GM23338 (cell line): ENCODE results near the gene NFX1. TPM values are rescaled to one million over a fixed set of nuclear protein-coding genes. Genes with fewer than 3 reads are reported as not detected.

Source experiments
- ATAC-seq: fragments of 200-7000 bp; cut with Tn5 transposase; 3 replicates; pipeline ENCODE4 v1.9.1; 2020
- DNase-seq: peaks from one replicate; pipeline ENCODE4 v3.0.0-alpha.2; 2015; ENCODE audit warnings: low spot score
- H2AFZ ChIP-seq: fragments of 200-600 bp; sonication (generic); 2 replicates; pipeline ENCODE4 v1.8.0; 2016; ENCODE audit warnings: antibody characterized with exemption, mild to moderate bottlenecking, moderate library complexity
- H3F3A ChIP-seq: fragments of 200-600 bp; sonication (generic); replicated peaks from 2 replicates; pipeline ENCODE4 v1.8.0; 2017; ENCODE audit warnings: antibody characterized with exemption, mixed run types, low read depth
- H3K27ac ChIP-seq: fragments of 200-600 bp; sonication (generic); 2 replicates; pipeline ENCODE4 v1.6.1; 2016; ENCODE audit warnings: low read depth
- H3K27me3 ChIP-seq: fragments of 200-600 bp; sonication (generic); 2 replicates; pipeline ENCODE4 v1.8.0; 2016; ENCODE audit warnings: mild to moderate bottlenecking, mixed run types, moderate library complexity; ENCODE audit not compliant: insufficient read depth
- H3K36me3 ChIP-seq: fragments of 200-600 bp; sonication (generic); 2 replicates; pipeline ENCODE4 v1.8.0; 2016; ENCODE audit warnings: mild to moderate bottlenecking; ENCODE audit not compliant: insufficient read depth
- H3K4me1 ChIP-seq: fragments of 200-600 bp; sonication (generic); 2 replicates; pipeline ENCODE4 v1.8.0; 2016; ENCODE audit warnings: mild to moderate bottlenecking, moderate library complexity; ENCODE audit not compliant: insufficient read depth
- H3K4me2 ChIP-seq: fragments of 200-600 bp; sonication (generic); 2 replicates; pipeline ENCODE4 v1.7.1; 2017; ENCODE audit warnings: mixed run types
- H3K4me3 ChIP-seq: fragments of 200-600 bp; sonication (generic); 2 replicates; pipeline ENCODE4 v1.6.1; 2016; ENCODE audit warnings: mixed run types
- H3K79me2 ChIP-seq: fragments of 200-600 bp; sonication (generic); replicated peaks from 2 replicates; pipeline ENCODE4 v1.8.0; 2017; ENCODE audit warnings: mild to moderate bottlenecking; ENCODE audit not compliant: insufficient read depth
- H3K9me2 ChIP-seq: fragments of 200-600 bp; sonication (generic); 2 replicates; pipeline ENCODE4 v1.8.0; 2017; ENCODE audit not compliant: insufficient read depth
- H4K20me1 ChIP-seq: fragments of 200-600 bp; sonication (generic); replicated peaks from 2 replicates; pipeline ENCODE4 v1.8.0; 2017; ENCODE audit warnings: mild to moderate bottlenecking; ENCODE audit not compliant: insufficient read depth
- H3K27ac Mint-ChIP-seq: 2 replicates; pipeline ENCODE4 v1.8.0; 2020; ENCODE audit warnings: inconsistent platforms, mild to moderate bottlenecking, moderate library complexity, mixed read lengths
- H3K27me3 Mint-ChIP-seq: 3 replicates; pipeline ENCODE4 v1.8.0; 2022; ENCODE audit warnings: low read depth, mild to moderate bottlenecking, moderate library complexity, mixed read lengths, inconsistent platforms; ENCODE audit not compliant: insufficient read depth, poor library complexity
- H3K36me3 Mint-ChIP-seq: 3 replicates; pipeline ENCODE4 v1.8.0; 2021; ENCODE audit warnings: low read depth, mild to moderate bottlenecking, inconsistent platforms, moderate library complexity, mixed read lengths
- H3K4me1 Mint-ChIP-seq: 3 replicates; pipeline ENCODE4 v1.8.0; 2020; ENCODE audit warnings: mild to moderate bottlenecking, inconsistent platforms, mixed read lengths
- H3K4me3 Mint-ChIP-seq: 3 replicates; pipeline ENCODE4 v1.8.0; 2021; ENCODE audit warnings: moderate library complexity, mild to moderate bottlenecking, inconsistent platforms, mixed read lengths
- H3K9me3 Mint-ChIP-seq: 3 replicates; pipeline ENCODE4 v1.8.0; 2020; ENCODE audit warnings: moderate library complexity, mild to moderate bottlenecking, inconsistent platforms, mixed read lengths
- CREB1 ChIP-seq: fragments of 250-450 bp; sonication (Bioruptor Pico); IDR thresholded peaks from 2 replicates; pipeline ENCODE4 v1.5.0; 2020; ENCODE audit warnings: low read depth, mild to moderate bottlenecking, moderate library complexity
- CTCF ChIP-seq, 2 experiments: fragments of 200-600 bp in 1 of 2; sonication (generic) in 1 of 2; conservative IDR thresholded peaks; 2 replicates each; pipeline versions ENCODE4 v1.5.1 to v1.6.1; 2016 to 2017; ENCODE audit warnings: antibody characterized with exemption in 2 of 2, low read depth in 2 of 2, mild to moderate bottlenecking in 2 of 2, moderate library complexity in 1 of 2
- EZH2 ChIP-seq: fragments of 200-600 bp; sonication (generic); IDR thresholded peaks from one replicate; pipeline ENCODE4 v1.8.0; 2017; ENCODE audit warnings: antibody characterized with exemption, mild to moderate bottlenecking, low read depth; ENCODE audit not compliant: unreplicated experiment
- EZH2phosphoT487 ChIP-seq: fragments of 200-600 bp; sonication (generic); IDR thresholded peaks from one replicate; pipeline ENCODE4 v1.8.1; 2018; ENCODE audit warnings: antibody characterized with exemption; ENCODE audit not compliant: unreplicated experiment
- JUNB ChIP-seq: IDR thresholded peaks from one replicate; pipeline ENCODE4 v1.6.1; 2016; ENCODE audit warnings: antibody characterized with exemption; ENCODE audit not compliant: unreplicated experiment
- NANOG ChIP-seq: IDR thresholded peaks from 2 replicates; pipeline ENCODE4 v1.6.1; 2016; ENCODE audit warnings: antibody characterized with exemption, borderline replicate concordance
- POLR2AphosphoS5 ChIP-seq: IDR thresholded peaks from 2 replicates; pipeline ENCODE4 v1.6.1; 2016; ENCODE audit warnings: antibody characterized with exemption, low read depth
- STAT1 ChIP-seq: IDR thresholded peaks from one replicate; pipeline ENCODE4 v1.6.1; 2016; ENCODE audit warnings: antibody characterized with exemption; ENCODE audit not compliant: unreplicated experiment
- ZNF114 ChIP-seq: fragments of 250-450 bp; sonication (Bioruptor Pico); IDR thresholded peaks from 2 replicates; pipeline ENCODE4 v1.5.0; 2020; ENCODE audit warnings: mild to moderate bottlenecking, moderate library complexity
- ZNF331 ChIP-seq: fragments of 250-450 bp; sonication (Bioruptor Pico); IDR thresholded peaks from 2 replicates; pipeline ENCODE4 v1.5.0; 2020; ENCODE audit warnings: low read depth, mild to moderate bottlenecking, moderate library complexity
- polyA plus RNA-seq: library from polyadenylated mRNA; unstranded; fragments of >200 nt; fragmentation: Nextera tagmentation; extraction: Ambion mirVana; gene quantifications from 2 replicates; pipeline ENCODE4 v1.2.1, GENCODE V29; 2016
- total RNA-seq: library from RNA; depleted of rRNA; stranded (reverse); fragments of >200 nt; shearing (Covaris generic); gene quantifications from 2 replicates; pipeline ENCODE4 v1.2.3, GENCODE V29; 2014
- TF ChIP-seq, protein P1 (sequence below): fragments of 250-450 bp; sonication (Bioruptor Pico); IDR thresholded peaks from 2 replicates; pipeline ENCODE4 v1.5.0; 2020; ENCODE audit warnings: mild to moderate bottlenecking, moderate library complexity
- TF ChIP-seq, protein P2 (sequence below): IDR thresholded peaks from 2 replicates; pipeline ENCODE4 v1.6.1; 2016; ENCODE audit warnings: antibody characterized with exemption
- TF ChIP-seq, protein P3 (sequence below): IDR thresholded peaks from one replicate; pipeline ENCODE4 v1.6.1; 2018; ENCODE audit warnings: antibody characterized with exemption; ENCODE audit not compliant: unreplicated experiment

The NFX1 gene
- total and polyA plus RNA-seq, 2 experiments from 2014 or later = 13.9 to 26.1 TPM

GRCh38 chr9:33267151-33267767 lies 23.1 kb upstream of the NFX1 start:
- H3K36me3 Mint-ChIP-seq = peaks cover 42% of the 10 kb centered on the region
- ATAC-seq (no peak), DNase-seq (no peak)
- H3K9me3 Mint-ChIP-seq = no peaks in the 10 kb centered on the region
- Histone ChIP-seq H3K4me2 (no peak overlapping the region), H3K27me3 (no peaks in the 10 kb centered on the region), H3K4me3 (no peak overlapping the region), H3K27ac (no peak overlapping the region), H3K79me2 (peaks cover 31% of the 10 kb centered on the region), H4K20me1 (peaks cover 5% of the 10 kb centered on the region), H3F3A (no peaks in the 10 kb centered on the region), H3K36me3 (peaks cover 41% of the 10 kb centered on the region), H2AFZ (no peak overlapping the region), H3K4me1 (peaks cover 5% of the 10 kb centered on the region; the same call in 1 of the 2 replicates), H3K9me2 (no peaks in the 10 kb centered on the region)
- peaks cover 10% of the 10 kb centered on the region for H3K4me1 Mint-ChIP-seq
- no peak overlapping the region for H3K27ac Mint-ChIP-seq
- TF ChIP-seq, protein P1, sequence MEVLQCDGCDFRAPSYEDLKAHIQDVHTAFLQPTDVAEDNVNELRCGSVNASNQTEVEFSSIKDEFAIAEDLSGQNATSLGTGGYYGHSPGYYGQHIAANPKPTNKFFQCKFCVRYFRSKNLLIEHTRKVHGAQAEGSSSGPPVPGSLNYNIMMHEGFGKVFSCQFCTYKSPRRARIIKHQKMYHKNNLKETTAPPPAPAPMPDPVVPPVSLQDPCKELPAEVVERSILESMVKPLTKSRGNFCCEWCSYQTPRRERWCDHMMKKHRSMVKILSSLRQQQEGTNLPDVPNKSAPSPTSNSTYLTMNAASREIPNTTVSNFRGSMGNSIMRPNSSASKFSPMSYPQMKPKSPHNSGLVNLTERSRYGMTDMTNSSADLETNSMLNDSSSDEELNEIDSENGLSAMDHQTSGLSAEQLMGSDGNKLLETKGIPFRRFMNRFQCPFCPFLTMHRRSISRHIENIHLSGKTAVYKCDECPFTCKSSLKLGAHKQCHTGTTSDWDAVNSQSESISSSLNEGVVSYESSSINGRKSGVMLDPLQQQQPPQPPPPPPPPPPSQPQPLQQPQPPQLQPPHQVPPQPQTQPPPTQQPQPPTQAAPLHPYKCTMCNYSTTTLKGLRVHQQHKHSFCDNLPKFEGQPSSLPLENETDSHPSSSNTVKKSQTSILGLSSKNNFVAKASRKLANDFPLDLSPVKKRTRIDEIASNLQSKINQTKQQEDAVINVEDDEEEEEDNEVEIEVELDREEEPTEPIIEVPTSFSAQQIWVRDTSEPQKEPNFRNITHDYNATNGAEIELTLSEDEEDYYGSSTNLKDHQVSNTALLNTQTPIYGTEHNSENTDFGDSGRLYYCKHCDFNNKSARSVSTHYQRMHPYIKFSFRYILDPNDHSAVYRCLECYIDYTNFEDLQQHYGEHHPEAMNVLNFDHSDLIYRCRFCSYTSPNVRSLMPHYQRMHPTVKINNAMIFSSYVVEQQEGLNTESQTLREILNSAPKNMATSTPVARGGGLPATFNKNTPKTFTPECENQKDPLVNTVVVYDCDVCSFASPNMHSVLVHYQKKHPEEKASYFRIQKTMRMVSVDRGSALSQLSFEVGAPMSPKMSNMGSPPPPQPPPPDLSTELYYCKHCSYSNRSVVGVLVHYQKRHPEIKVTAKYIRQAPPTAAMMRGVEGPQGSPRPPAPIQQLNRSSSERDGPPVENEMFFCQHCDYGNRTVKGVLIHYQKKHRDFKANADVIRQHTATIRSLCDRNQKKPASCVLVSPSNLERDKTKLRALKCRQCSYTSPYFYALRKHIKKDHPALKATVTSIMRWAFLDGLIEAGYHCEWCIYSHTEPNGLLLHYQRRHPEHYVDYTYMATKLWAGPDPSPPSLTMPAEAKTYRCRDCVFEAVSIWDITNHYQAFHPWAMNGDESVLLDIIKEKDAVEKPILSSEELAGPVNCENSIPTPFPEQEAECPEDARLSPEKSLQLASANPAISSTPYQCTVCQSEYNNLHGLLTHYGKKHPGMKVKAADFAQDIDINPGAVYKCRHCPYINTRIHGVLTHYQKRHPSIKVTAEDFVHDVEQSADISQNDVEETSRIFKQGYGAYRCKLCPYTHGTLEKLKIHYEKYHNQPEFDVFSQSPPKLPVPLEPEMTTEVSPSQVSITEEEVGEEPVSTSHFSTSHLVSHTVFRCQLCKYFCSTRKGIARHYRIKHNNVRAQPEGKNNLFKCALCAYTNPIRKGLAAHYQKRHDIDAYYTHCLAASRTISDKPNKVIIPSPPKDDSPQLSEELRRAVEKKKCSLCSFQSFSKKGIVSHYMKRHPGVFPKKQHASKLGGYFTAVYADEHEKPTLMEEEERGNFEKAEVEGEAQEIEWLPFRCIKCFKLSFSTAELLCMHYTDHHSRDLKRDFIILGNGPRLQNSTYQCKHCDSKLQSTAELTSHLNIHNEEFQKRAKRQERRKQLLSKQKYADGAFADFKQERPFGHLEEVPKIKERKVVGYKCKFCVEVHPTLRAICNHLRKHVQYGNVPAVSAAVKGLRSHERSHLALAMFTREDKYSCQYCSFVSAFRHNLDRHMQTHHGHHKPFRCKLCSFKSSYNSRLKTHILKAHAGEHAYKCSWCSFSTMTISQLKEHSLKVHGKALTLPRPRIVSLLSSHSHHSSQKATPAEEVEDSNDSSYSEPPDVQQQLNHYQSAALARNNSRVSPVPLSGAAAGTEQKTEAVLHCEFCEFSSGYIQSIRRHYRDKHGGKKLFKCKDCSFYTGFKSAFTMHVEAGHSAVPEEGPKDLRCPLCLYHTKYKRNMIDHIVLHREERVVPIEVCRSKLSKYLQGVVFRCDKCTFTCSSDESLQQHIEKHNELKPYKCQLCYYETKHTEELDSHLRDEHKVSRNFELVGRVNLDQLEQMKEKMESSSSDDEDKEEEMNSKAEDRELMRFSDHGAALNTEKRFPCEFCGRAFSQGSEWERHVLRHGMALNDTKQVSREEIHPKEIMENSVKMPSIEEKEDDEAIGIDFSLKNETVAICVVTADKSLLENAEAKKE (CRISPR knock-in tag) = no peak
- no peak for TF ChIP-seq ZNF114
- TF ChIP-seq NANOG = no peak
- no peak for TF ChIP-seq CTCF (conservative IDR thresholded peaks at IDR 0.05; ENCODE audit: low read depth in 2 of 2)
- no peak for TF ChIP-seq JUNB
- TF ChIP-seq ZNF331 (CRISPR knock-in tag) = no peak
- TF ChIP-seq, protein P2, sequence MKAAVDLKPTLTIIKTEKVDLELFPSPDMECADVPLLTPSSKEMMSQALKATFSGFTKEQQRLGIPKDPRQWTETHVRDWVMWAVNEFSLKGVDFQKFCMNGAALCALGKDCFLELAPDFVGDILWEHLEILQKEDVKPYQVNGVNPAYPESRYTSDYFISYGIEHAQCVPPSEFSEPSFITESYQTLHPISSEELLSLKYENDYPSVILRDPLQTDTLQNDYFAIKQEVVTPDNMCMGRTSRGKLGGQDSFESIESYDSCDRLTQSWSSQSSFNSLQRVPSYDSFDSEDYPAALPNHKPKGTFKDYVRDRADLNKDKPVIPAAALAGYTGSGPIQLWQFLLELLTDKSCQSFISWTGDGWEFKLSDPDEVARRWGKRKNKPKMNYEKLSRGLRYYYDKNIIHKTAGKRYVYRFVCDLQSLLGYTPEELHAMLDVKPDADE = no peak
- no peak for TF ChIP-seq EZH2
- TF ChIP-seq STAT1 = no peak
- no peak for TF ChIP-seq CREB1 (CRISPR knock-in tag)
- TF ChIP-seq, protein P3, sequence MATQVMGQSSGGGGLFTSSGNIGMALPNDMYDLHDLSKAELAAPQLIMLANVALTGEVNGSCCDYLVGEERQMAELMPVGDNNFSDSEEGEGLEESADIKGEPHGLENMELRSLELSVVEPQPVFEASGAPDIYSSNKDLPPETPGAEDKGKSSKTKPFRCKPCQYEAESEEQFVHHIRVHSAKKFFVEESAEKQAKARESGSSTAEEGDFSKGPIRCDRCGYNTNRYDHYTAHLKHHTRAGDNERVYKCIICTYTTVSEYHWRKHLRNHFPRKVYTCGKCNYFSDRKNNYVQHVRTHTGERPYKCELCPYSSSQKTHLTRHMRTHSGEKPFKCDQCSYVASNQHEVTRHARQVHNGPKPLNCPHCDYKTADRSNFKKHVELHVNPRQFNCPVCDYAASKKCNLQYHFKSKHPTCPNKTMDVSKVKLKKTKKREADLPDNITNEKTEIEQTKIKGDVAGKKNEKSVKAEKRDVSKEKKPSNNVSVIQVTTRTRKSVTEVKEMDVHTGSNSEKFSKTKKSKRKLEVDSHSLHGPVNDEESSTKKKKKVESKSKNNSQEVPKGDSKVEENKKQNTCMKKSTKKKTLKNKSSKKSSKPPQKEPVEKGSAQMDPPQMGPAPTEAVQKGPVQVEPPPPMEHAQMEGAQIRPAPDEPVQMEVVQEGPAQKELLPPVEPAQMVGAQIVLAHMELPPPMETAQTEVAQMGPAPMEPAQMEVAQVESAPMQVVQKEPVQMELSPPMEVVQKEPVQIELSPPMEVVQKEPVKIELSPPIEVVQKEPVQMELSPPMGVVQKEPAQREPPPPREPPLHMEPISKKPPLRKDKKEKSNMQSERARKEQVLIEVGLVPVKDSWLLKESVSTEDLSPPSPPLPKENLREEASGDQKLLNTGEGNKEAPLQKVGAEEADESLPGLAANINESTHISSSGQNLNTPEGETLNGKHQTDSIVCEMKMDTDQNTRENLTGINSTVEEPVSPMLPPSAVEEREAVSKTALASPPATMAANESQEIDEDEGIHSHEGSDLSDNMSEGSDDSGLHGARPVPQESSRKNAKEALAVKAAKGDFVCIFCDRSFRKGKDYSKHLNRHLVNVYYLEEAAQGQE = no peak
- no peak for TF ChIP-seq EZH2phosphoT487
- TF ChIP-seq POLR2AphosphoS5 = no peak
- peaks cover 2% of the 10 kb centered on the region for H3K27me3 Mint-ChIP-seq
- no peak overlapping the region for H3K4me3 Mint-ChIP-seq
